ENCODE data around the gene TNK2. TPM values are rescaled to one million over a fixed set of nuclear protein-coding genes. Genes with fewer than 3 reads are reported as not detected.

Gene TNK2
- total and polyA plus RNA-seq, 2 donors (not counting 3 experiments of a cell fraction or from before 2014, with no cell fraction given) = 18.6 to 71.6 TPM

GRCh38 chr3:195929452-195929851, 21.1 kb upstream of the TNK2 start:
- Histone ChIP-seq H3K27ac (ENCODE audit: insufficient read depth, low read depth, low read length) (no peak overlapping the region), H3K4me1 (ENCODE audit: control insufficient read depth, extremely low read depth, insufficient read depth, low read length) (no peaks in the 10 kb centered on the region), H3K4me2 (ENCODE audit: insufficient read depth, low read length) (no peak overlapping the region), H2AFZ (ENCODE audit: low read depth, low read length) (no peak overlapping the region), H3K9ac (replicated peaks; ENCODE audit: extremely low read depth, insufficient read depth, low read length) (no peak overlapping the region), H3K9me3 (replicated peaks; ENCODE audit: control insufficient read depth, insufficient read depth, low read length) (no peaks in the 10 kb centered on the region), H3K27me3 (ENCODE audit: control insufficient read depth in 2 of 2, insufficient read depth in 2 of 2, low read length in 2 of 2) (peaks cover 0 to 18% of the 10 kb centered on the region in 2 experiments), H3K36me3 (ENCODE audit: control insufficient read depth in 2 of 2, extremely low read depth in 1 of 2, insufficient read depth in 2 of 2, low read length in 2 of 2) (no peaks in the 10 kb centered on the region), H4K20me1 (replicated peaks; ENCODE audit: control insufficient read depth, extremely low read depth, insufficient read depth, low read length) (no peaks in the 10 kb centered on the region), H3K9me1 (replicated peaks; ENCODE audit: control insufficient read depth, extremely low read depth, insufficient read depth, low read length) (no peaks in the 10 kb centered on the region), H3K79me2 (ENCODE audit: control insufficient read depth, insufficient read depth, low read length) (no peaks in the 10 kb centered on the region), H3K4me3 (replicated peaks in 1 of 3; ENCODE audit: insufficient read depth in 1 of 3, low read depth in 1 of 3, low read length in 3 of 3) (no peak overlapping the region)
- FAIRE-seq = no peak
- CTCF ChIA-PET = no interaction called here
- DNase-seq (ENCODE audit: low read depth, low spot score) = no peak
- intact Hi-C loops (cut with micrococcal nuclease) (no loop called here), dilution Hi-C loops (cut with MboI; ENCODE audit: extremely low pct_ligation_motif_present, low sequenced_read_pairs) (no loop called here)
- BruUV-seq (replicated peaks) = no TSS peak
- POLR2A ChIA-PET = no interaction called here
- no peak for TF ChIP-seq POLR2AphosphoS5 (IDR thresholded peaks at IDR 0.05; ENCODE audit: insufficient read depth, low read depth, low read length)
- no peak for TF ChIP-seq GATA2 (IDR thresholded peaks at IDR 0.05; ENCODE audit: insufficient read depth, insufficient read length, low read depth, low read length)
- TF ChIP-seq EZH2 (IDR thresholded peaks at IDR 0.05; ENCODE audit: borderline replicate concordance, low read depth, low read length, severe bottlenecking) = no peak
- TF ChIP-seq, protein P1, sequence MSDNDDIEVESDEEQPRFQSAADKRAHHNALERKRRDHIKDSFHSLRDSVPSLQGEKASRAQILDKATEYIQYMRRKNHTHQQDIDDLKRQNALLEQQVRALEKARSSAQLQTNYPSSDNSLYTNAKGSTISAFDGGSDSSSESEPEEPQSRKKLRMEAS (IDR thresholded peaks at IDR 0.05; ENCODE audit: insufficient read depth, insufficient read length) = no peak
- no peak for TF ChIP-seq MYC (IDR thresholded peaks at IDR 0.05; ENCODE audit: low read depth, low read length)
- TF ChIP-seq FOS (IDR thresholded peaks at IDR 0.05; ENCODE audit: borderline replicate concordance, insufficient read depth, low read length) = no peak
- no peak for TF ChIP-seq POLR2A (IDR thresholded peaks at IDR 0.05; ENCODE audit: low read depth, low read length)
- no peak for TF ChIP-seq JUN (IDR thresholded peaks at IDR 0.05; ENCODE audit: borderline replicate concordance, insufficient read depth, insufficient read length, low read depth)
- TF ChIP-seq, protein P2, sequence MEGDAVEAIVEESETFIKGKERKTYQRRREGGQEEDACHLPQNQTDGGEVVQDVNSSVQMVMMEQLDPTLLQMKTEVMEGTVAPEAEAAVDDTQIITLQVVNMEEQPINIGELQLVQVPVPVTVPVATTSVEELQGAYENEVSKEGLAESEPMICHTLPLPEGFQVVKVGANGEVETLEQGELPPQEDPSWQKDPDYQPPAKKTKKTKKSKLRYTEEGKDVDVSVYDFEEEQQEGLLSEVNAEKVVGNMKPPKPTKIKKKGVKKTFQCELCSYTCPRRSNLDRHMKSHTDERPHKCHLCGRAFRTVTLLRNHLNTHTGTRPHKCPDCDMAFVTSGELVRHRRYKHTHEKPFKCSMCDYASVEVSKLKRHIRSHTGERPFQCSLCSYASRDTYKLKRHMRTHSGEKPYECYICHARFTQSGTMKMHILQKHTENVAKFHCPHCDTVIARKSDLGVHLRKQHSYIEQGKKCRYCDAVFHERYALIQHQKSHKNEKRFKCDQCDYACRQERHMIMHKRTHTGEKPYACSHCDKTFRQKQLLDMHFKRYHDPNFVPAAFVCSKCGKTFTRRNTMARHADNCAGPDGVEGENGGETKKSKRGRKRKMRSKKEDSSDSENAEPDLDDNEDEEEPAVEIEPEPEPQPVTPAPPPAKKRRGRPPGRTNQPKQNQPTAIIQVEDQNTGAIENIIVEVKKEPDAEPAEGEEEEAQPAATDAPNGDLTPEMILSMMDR (IDR thresholded peaks at IDR 0.05; ENCODE audit: extremely low read depth in 1 of 2, insufficient read depth in 1 of 2, low read depth in 1 of 2, low read length in 2 of 2) = no peak

Measured in endothelial cell of umbilical vein (primary cell).